HFFc6 (cell line): ENCODE data around the gene LRRC28. TPM values are rescaled to one million over a fixed set of nuclear protein-coding genes. Genes with fewer than 3 reads are reported as not detected.

Experiments
- DNase-seq: peaks from one replicate; pipeline ENCODE4 v3.0.0-alpha.2; 2018
- H3K27ac Mint-ChIP-seq: 2 replicates; pipeline ENCODE4 v1.8.0; 2020; ENCODE audit warnings: mild to moderate bottlenecking, mixed read lengths
- H3K27me3 Mint-ChIP-seq: 2 replicates; pipeline ENCODE4 v1.8.0; 2021; ENCODE audit warnings: mild to moderate bottlenecking, moderate library complexity, mixed read lengths; ENCODE audit not compliant: insufficient read depth
- H3K36me3 Mint-ChIP-seq: 2 replicates; pipeline ENCODE4 v1.8.0; 2021; ENCODE audit warnings: low read depth, mixed read lengths
- H3K4me1 Mint-ChIP-seq: 2 replicates; pipeline ENCODE4 v1.8.0; 2020; ENCODE audit warnings: low read depth, mixed read lengths
- H3K4me3 Mint-ChIP-seq: 2 replicates; pipeline ENCODE4 v1.8.0; 2020; ENCODE audit warnings: mild to moderate bottlenecking, moderate library complexity, mixed read lengths
- H3K9me3 Mint-ChIP-seq: 2 replicates; pipeline ENCODE4 v1.8.0; 2020; ENCODE audit warnings: mild to moderate bottlenecking, mixed read lengths
- total RNA-seq, 6 experiments: library from RNA; stranded (reverse); fragmentation: NEBNext Ultra II Directional; extraction: Animal tissue kit (Norgen Biotek cat#: 25700); gene quantifications; 2 replicates in 1 of 6; 3 replicates in 5 of 6; pipeline ENCODE4 v1.2.3, GENCODE V29; 2021
- TF ChIP-seq, protein P1 (sequence below): fragments of 200-600 bp; sonication (generic); IDR thresholded peaks from 2 replicates; pipeline ENCODE4 v1.5.0; 2021; ENCODE audit warnings: antibody characterized with exemption, mild to moderate bottlenecking

The LRRC28 gene
- total RNA-seq, 6 experiments from 2014 or later: 11.1 to 18.4 (median 15.1) TPM

DNA sequence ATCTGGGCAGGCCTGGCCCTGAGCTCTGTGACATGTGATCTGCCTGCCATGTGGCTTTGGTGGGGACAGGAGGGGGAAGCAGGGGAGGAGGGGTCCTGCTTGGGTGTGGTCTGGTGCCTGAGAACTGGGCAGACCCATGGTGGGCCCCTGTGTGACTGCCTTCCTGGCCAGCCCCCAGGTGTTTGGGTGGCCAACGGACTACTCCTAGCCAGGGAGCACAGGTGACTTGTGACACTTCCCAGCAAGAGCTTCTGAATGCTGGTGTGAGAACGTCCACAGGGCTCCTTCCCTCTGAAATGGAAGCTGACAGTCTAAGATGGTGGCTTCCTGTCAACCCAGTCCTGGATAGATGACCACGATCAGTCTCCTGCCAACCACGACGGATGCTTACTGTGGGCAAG, 178.4 kb downstream of the LRRC28 start:
- H3K9me3 Mint-ChIP-seq: no peaks in the 10 kb centered on the region
- no peak overlapping the region for H3K4me3 Mint-ChIP-seq
- H3K27ac Mint-ChIP-seq: no peak overlapping the region
- H3K36me3 Mint-ChIP-seq: no peaks in the 10 kb centered on the region
- DNase-seq: no peak
- H3K4me1 Mint-ChIP-seq: peaks cover 7% of the 10 kb centered on the region
- peaks cover 2% of the 10 kb centered on the region for H3K27me3 Mint-ChIP-seq
- TF ChIP-seq, protein P1, sequence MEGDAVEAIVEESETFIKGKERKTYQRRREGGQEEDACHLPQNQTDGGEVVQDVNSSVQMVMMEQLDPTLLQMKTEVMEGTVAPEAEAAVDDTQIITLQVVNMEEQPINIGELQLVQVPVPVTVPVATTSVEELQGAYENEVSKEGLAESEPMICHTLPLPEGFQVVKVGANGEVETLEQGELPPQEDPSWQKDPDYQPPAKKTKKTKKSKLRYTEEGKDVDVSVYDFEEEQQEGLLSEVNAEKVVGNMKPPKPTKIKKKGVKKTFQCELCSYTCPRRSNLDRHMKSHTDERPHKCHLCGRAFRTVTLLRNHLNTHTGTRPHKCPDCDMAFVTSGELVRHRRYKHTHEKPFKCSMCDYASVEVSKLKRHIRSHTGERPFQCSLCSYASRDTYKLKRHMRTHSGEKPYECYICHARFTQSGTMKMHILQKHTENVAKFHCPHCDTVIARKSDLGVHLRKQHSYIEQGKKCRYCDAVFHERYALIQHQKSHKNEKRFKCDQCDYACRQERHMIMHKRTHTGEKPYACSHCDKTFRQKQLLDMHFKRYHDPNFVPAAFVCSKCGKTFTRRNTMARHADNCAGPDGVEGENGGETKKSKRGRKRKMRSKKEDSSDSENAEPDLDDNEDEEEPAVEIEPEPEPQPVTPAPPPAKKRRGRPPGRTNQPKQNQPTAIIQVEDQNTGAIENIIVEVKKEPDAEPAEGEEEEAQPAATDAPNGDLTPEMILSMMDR: no peak

DNA sequence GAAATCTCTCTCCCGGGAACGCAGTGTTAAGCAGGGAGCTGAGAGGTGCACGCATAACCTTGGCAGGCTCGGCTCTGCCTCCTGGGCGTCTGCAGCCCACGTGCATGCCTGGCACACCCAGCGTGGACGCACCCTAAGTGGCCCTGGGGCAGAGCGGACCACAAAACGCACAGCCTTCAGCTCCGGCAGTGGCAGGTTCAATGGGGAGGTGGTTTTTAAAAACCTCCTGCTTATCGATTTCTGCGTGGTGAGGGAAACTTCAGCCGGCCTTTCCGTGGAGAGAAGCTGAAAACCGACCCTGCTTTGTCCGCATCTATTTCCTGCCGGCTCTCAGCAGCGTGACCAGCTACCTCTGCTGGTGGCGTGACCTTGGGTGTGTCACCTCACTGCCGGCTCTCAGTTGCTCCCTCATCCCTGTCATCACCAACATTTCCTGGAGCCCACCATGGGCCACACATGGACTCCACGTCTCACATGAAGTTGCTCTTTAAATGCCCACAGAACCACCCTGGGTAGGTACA, 179.7 kb downstream of the LRRC28 start:
- peaks cover 2% of the 10 kb centered on the region for H3K27me3 Mint-ChIP-seq
- no peak overlapping the region for H3K27ac Mint-ChIP-seq
- TF ChIP-seq, protein P1: no peak
- no peaks in the 10 kb centered on the region for H3K9me3 Mint-ChIP-seq
- H3K4me1 Mint-ChIP-seq: no peaks in the 10 kb centered on the region; the same call in 1 of the 2 replicates
- H3K4me3 Mint-ChIP-seq: no peak overlapping the region
- DNase-seq: no peak
- no peaks in the 10 kb centered on the region for H3K36me3 Mint-ChIP-seq

DNA sequence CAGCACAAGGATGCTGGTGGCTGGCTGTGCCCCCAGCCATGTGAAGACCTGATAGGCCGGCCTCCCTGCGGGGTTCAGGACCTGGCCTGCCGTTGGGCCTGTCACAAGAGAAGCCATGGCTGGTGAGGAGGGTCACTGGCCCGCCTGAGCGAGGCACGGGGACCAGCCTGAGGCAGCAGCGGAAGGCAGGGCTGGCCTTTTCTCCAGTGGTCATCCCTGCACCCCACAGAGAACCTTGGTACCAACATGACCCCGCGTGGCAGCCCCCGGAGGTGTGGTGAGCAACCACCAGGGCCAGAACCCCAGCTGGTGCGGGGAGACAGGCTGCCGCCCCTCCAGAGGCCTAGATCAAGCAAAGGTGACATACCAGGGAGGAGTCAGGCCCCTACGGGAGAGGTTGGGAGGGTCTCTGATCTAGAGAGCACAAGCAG, 180.4 kb downstream of the LRRC28 start:
- peaks cover 2% of the 10 kb centered on the region for H3K27me3 Mint-ChIP-seq

DNA sequence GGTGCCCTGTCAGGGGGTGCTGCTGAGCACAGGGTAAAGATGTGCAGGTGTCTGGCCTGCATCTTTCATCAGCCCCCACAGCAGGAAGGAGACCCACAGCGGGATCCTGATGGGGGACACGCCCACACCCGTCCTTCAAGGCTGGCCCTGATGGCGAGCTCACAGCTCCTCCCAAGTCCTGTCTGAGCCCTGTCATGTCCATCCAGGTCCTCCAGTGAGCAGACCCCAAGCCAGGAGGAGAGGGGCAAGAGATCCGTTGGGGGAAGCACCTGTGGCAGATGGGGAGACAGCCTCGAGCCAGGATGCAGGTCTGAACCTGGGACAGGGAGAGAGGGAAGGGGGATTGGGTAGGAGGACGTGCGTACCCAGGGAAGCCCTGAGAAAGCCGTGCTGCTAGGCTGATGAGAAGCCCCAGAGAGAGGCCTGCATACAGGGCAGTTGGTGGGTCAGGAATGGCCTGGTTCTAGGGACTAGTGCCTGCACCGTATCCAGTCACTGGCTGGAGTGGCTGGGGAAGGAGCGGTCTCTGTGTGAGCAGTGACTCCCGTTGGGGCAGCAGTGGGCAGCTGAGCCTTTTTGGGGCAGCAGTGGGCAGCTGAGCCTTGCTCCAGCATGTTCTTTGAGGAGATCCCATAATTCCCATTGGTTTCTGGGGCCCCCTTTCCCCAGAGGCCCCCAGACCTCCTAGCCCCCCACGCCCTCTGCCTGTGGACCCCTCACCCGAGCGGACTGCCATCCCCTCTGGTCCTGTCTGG, 181.2 kb downstream of the LRRC28 start:
- Mint-ChIP-seq H3K27ac (no peak overlapping the region), H3K4me1 (no peaks in the 10 kb centered on the region; the same call in 1 of the 2 replicates), H3K9me3 (no peaks in the 10 kb centered on the region), H3K36me3 (no peaks in the 10 kb centered on the region), H3K27me3 (no peaks in the 10 kb centered on the region; the same call in 1 of the 2 replicates), H3K4me3 (no peak overlapping the region)
- TF ChIP-seq, protein P1: no peak
- no peak for DNase-seq

More for the DNA sequence above, 180.4 kb downstream of the LRRC28 start:
- DNase-seq: no peak
- Mint-ChIP-seq H3K4me3 (no peak overlapping the region), H3K4me1 (no peaks in the 10 kb centered on the region; the same call in 1 of the 2 replicates), H3K36me3 (no peaks in the 10 kb centered on the region), H3K27ac (no peak overlapping the region), H3K9me3 (no peaks in the 10 kb centered on the region)
- TF ChIP-seq, protein P1: no peak

DNA sequence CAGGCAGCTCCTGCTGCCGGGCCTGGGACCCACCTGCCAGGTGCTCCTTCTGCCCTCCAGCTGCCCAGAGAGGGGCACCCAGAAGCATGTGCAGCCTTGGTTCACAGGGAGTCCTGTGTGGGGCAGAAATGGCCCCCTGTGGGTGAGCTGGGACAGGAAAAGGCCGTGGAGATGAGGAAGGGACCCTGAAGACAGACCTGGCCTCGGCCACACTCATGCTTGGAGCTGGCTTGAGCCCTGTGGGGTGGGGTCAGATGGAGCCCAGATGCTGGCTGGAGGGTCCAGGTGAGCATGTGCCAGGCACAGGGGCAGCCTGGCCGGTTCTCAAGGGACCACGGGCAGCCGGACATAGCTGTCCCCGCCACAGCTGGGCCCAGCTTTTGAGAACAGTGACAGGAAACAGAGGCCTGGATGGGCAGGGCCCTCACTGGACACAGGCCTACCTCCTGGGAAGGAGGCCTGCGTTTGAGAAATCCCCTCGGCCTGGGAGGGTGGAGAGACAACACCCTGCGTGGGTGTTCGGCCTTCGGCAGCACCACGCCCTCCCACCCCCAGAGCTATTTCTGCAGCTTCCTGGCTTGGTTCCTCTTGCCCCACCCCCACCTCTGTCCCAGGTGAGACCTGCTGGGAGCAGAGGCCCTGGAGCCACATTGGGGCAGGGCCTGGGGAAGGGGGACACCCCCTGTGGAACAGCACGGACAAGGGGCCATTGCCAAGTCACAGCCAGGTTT, 181.9 kb downstream of the LRRC28 start:
- Mint-ChIP-seq H3K36me3 (no peaks in the 10 kb centered on the region), H3K4me3 (no peak overlapping the region), H3K4me1 (no peaks in the 10 kb centered on the region; the same call in 1 of the 2 replicates), H3K27me3 (no peaks in the 10 kb centered on the region; the same call in 1 of the 2 replicates), H3K27ac (no peak overlapping the region), H3K9me3 (no peaks in the 10 kb centered on the region)
- TF ChIP-seq, protein P1: no peak
- no peak for DNase-seq
